SU-DHL-6 (cell line): Measurements from ENCODE around the gene GPR89A.
"Not testable (repeated sequence)": the region's sequence is repeated elsewhere in the genome, so short reads cannot be mapped to it uniquely, and the experiment has no call there.

ENCODE experiments used
- H2AFZ ChIP-seq: fragments of 200-600 bp; sonication (generic); 2 replicates; pipeline ENCODE4 v1.6.1; 2014; ENCODE audit warnings: low read depth, mild to moderate bottlenecking, moderate library complexity, mixed read lengths, antibody characterized with exemption, low read length; ENCODE audit not compliant: severe bottlenecking
- H3F3A ChIP-seq: fragments of 200-600 bp; shearing (Covaris generic); 2 replicates; pipeline ENCODE4 v1.6.0; 2016; ENCODE audit warnings: antibody characterized with exemption, mild to moderate bottlenecking; ENCODE audit not compliant: insufficient read depth
- H3K27ac ChIP-seq: fragments of 200-600 bp; sonication (generic); 2 replicates; pipeline ENCODE4 v1.5.1; 2016; ENCODE audit warnings: low read depth, mild to moderate bottlenecking, low read length, moderate library complexity, mixed read lengths
- H3K27me3 ChIP-seq: fragments of 200-600 bp; sonication (generic), shearing (Covaris generic); 2 replicates; pipeline ENCODE4 v1.6.0; 2014; ENCODE audit warnings: mild to moderate bottlenecking, low read length
- H3K36me3 ChIP-seq: fragments of 200-600 bp; sonication (generic); 2 replicates; pipeline ENCODE4 v1.6.1; 2014; ENCODE audit warnings: mild to moderate bottlenecking, low read length, mixed read lengths
- H3K4me2 ChIP-seq: fragments of 300-600, 200-600 bp; shearing (Covaris generic), sonication (generic); 2 replicates; pipeline ENCODE4 v1.6.0; 2014; ENCODE audit warnings: low read length, low read depth, mild to moderate bottlenecking; ENCODE audit not compliant: poor library complexity, severe bottlenecking
- H3K4me3 ChIP-seq: fragments of 200-600 bp; sonication (generic); 2 replicates; pipeline ENCODE4 v1.5.1; 2014; ENCODE audit warnings: antibody characterized with exemption, low read length, mild to moderate bottlenecking, mixed read lengths; ENCODE audit not compliant: insufficient read depth, poor library complexity, severe bottlenecking
- H3K79me2 ChIP-seq: fragments of 200-600 bp; sonication (generic); 2 replicates; pipeline ENCODE4 v1.6.1; 2014; ENCODE audit warnings: mild to moderate bottlenecking, low read length, moderate library complexity; ENCODE audit not compliant: insufficient read depth
- H3K9ac ChIP-seq: fragments of 200-600 bp; sonication (generic); 2 replicates; pipeline ENCODE4 v1.7.0; 2014; ENCODE audit warnings: mild to moderate bottlenecking, low read length
- H3K9me2 ChIP-seq: fragments of 200-600 bp; sonication (generic); replicated peaks from 2 replicates; pipeline ENCODE4 v1.6.1; 2014; ENCODE audit warnings: low read length; ENCODE audit not compliant: insufficient read depth
- H3K9me3 ChIP-seq: fragments of 200-600 bp; sonication (generic); 2 replicates; pipeline ENCODE4 v1.6.1; 2014; ENCODE audit warnings: low read length, mixed read lengths; ENCODE audit not compliant: insufficient read depth
- H4K20me1 ChIP-seq: fragments of 200-600 bp; sonication (generic); 2 replicates; pipeline ENCODE4 v1.6.1; 2014; ENCODE audit warnings: low read depth, mild to moderate bottlenecking, antibody characterized with exemption, low read length, moderate library complexity, mixed read lengths
- EZH2phosphoT487 ChIP-seq: fragments of 200-600 bp; sonication (generic), shearing (Covaris generic); conservative IDR thresholded peaks from 2 replicates; pipeline ENCODE4 v1.6.1; 2018; ENCODE audit warnings: mild to moderate bottlenecking, antibody characterized with exemption, low read length, moderate library complexity, mixed read lengths
- TF ChIP-seq, protein P1 (sequence below): fragments of 200-600 bp; sonication (generic); IDR thresholded peaks from one replicate; pipeline ENCODE4 v1.5.1; 2017; ENCODE audit warnings: antibody characterized with exemption, mild to moderate bottlenecking, low read length, moderate library complexity; ENCODE audit not compliant: insufficient read depth, poor library complexity, severe bottlenecking

Gene GPR89A

DNA sequence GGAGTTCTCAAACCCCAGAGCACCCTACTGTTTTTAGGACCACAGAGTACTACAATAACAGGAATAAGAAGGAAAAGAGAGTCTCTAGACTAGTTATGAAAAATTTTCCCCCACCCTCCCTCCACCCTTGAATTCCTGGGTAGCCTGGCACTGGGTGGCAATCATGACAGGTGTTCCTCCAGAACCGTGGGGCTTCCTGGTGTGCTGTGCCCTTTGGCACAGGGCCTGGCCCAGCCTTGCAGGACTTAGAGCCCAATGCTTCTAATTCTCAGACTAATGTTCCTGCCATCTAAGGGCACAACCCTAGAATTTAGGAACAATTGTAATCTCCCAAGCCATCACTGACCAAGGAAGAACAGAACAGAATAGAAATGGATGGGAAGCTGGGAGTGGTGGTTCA is 110.0 kb downstream of the GPR89A start:
- Histone ChIP-seq H3K9ac (no peak overlapping the region), H3K27me3 (no peaks in the 10 kb centered on the region), H3K9me2 (no peaks in the 10 kb centered on the region), H2AFZ (no peak overlapping the region), H3K4me2 (no peak overlapping the region), H4K20me1 (no peaks in the 10 kb centered on the region), H3K27ac (no peak overlapping the region), H3K79me2 (no peaks in the 10 kb centered on the region), H3K36me3 (no peaks in the 10 kb centered on the region), H3K4me3 (no peak overlapping the region), H3F3A (no peaks in the 10 kb centered on the region), H3K9me3 (no peaks in the 10 kb centered on the region)
- no peak for TF ChIP-seq EZH2phosphoT487
- TF ChIP-seq, protein P1, sequence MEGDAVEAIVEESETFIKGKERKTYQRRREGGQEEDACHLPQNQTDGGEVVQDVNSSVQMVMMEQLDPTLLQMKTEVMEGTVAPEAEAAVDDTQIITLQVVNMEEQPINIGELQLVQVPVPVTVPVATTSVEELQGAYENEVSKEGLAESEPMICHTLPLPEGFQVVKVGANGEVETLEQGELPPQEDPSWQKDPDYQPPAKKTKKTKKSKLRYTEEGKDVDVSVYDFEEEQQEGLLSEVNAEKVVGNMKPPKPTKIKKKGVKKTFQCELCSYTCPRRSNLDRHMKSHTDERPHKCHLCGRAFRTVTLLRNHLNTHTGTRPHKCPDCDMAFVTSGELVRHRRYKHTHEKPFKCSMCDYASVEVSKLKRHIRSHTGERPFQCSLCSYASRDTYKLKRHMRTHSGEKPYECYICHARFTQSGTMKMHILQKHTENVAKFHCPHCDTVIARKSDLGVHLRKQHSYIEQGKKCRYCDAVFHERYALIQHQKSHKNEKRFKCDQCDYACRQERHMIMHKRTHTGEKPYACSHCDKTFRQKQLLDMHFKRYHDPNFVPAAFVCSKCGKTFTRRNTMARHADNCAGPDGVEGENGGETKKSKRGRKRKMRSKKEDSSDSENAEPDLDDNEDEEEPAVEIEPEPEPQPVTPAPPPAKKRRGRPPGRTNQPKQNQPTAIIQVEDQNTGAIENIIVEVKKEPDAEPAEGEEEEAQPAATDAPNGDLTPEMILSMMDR, result no peak

DNA sequence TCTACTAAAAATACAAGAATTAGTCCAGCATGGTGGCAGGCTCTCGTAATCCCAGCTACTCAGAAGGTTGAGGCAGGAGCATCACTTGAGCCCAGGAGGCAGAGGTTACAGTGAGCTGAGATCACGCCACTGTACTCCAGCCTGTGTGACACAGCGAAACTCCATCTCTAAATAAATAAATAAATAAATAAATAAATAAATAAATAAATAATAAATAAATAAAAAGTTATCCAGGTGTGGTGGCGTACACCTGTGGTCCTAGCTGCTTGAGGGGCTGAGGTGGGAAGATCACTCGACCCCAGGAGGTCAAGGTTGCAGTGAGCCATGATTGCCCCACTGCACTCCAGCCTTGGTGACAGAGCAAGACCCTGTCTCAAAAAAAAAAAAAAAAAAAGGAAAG is 110.7 kb downstream of the GPR89A start:
- not testable (repeated sequence) for H3K9me3 ChIP-seq, H3K27ac ChIP-seq

DNA sequence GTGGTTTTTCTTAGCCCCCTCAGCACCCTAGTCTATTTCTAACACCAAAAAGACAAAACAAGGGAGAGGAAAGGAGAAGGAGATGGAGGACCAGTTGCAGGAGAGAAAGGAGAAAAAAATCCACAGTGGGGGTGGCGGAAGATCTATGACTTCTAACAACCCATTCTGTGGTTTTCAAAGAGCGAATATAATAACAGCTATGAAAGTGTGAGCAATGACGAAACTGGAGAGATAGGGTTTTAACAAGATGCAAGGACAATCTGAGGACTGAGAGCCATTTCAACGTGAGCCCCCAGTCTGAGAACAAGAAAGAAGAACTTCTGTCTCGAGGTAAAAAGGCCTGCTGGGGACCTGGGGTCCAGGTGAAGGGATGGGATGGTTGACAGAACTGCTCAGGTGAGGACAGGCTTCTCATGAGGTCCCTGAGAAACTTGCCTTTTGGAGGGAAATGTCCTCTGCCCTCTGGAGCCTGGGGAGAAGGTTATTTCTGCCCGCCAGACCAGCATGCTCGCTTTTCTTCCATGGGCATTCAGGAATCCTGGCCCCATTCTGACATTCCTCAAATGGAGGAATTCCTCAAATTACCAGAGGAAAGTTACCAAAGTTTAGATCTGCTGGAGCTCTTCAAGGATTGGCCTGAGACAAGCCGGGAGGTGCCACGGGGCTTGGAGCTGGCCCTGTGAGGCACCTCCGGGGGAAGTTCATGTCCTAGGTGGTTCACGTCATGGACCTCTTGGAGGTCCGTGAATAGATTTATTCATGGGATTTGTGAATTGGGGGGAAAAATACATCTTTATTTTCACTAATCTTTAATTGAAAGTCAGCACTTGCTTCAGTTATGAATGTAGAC is 111.7 kb downstream of the GPR89A start, which contains the start of gene CD160:
TSS of gene CD160 (plus strand) at position 270 of the 850 bp plus-strand sequence. CDS start 8,829 bp downstream, outside the sequence.
- H3K27me3 ChIP-seq, result no peaks in the 10 kb centered on the region
- H2AFZ ChIP-seq, result no peak within 1 kb of the TSS
- no peak within 1 kb of the TSS for H3K4me3 ChIP-seq
- no peak within 1 kb of the TSS for H3K27ac ChIP-seq
- no peaks in the 10 kb centered on the region for H3K79me2 ChIP-seq
- no peaks in the 10 kb centered on the region for H3F3A ChIP-seq
- H3K9ac ChIP-seq, result no peak within 1 kb of the TSS
- H3K9me2 ChIP-seq, result no peaks in the 10 kb centered on the region
- H3K36me3 ChIP-seq, result no peaks in the 10 kb centered on the region
- H3K9me3 ChIP-seq, result no peaks in the 10 kb centered on the region
- no peaks in the 10 kb centered on the region for H4K20me1 ChIP-seq
- TF ChIP-seq EZH2phosphoT487, result no peak
- TF ChIP-seq, protein P1, result no peak
- no peak within 1 kb of the TSS for H3K4me2 ChIP-seq

More for the DNA sequence above, 110.7 kb downstream of the GPR89A start:
- not testable (repeated sequence) for H2AFZ ChIP-seq, H3K9ac ChIP-seq, H3F3A ChIP-seq, H3K79me2 ChIP-seq, H4K20me1 ChIP-seq, H3K4me3 ChIP-seq, H3K9me2 ChIP-seq, H3K36me3 ChIP-seq, H3K4me2 ChIP-seq, H3K27me3 ChIP-seq
